Skin of body (tissue), 2 donors: ENCODE measurements around the gene SLC26A2. TPM values are rescaled to one million over a fixed set of nuclear protein-coding genes. Genes with fewer than 3 reads are reported as not detected.
"Not testable (repeated sequence)": the region's sequence is repeated elsewhere in the genome, so short reads cannot be mapped to it uniquely, and the experiment has no call there.

Experiments used
- DNase-seq: peaks from one replicate; lab custom pipeline; 2025; lab: John Stamatoyannopoulos, UW
- total RNA-seq: library from RNA; depleted of rRNA; stranded (reverse); fragments of >200 nt; gene quantifications from one replicate; pipeline ENCODE4 v1.2.3, GENCODE V29; 2014

SLC26A2 gene
- total RNA-seq, 1 donor from 2014 or later, result 17.6 TPM

- no peak for DNase-seq
Observed at GRCh38 chr5:149936700-149937091, 23.9 kb upstream of the SLC26A2 start.

- DNase-seq, result no peak
Observed at GRCh38 chr5:149937610-149938009, 22.9 kb upstream of the SLC26A2 start.

GRCh38 chr5:149938279-149938678 lies 22.3 kb upstream of the SLC26A2 start:
- DNase-seq, result no peak

- no peak for DNase-seq
Observed at GRCh38 chr5:149938791-149939358, 21.7 kb upstream of the SLC26A2 start.

GRCh38 chr5:149939546-149939945 lies 21.0 kb upstream of the SLC26A2 start:
- DNase-seq, result no peak

GRCh38 chr5:149940077-149940574 lies 20.4 kb upstream of the SLC26A2 start:
- no peak for DNase-seq

GRCh38 chr5:149940941-149941644 lies 19.5 kb upstream of the SLC26A2 start:
- no peak for DNase-seq

GRCh38 chr5:149941795-149942194 lies 18.8 kb upstream of the SLC26A2 start:
- DNase-seq, result no peak

GRCh38 chr5:149942199-149942598 lies 18.4 kb upstream of the SLC26A2 start:
- no peak for DNase-seq

GRCh38 chr5:149942741-149943169 lies 17.8 kb upstream of the SLC26A2 start:
- DNase-seq, result not testable (repeated sequence)

GRCh38 chr5:149943177-149943949 lies 17.2 kb upstream of the SLC26A2 start:
- not testable (repeated sequence) for DNase-seq

GRCh38 chr5:149944666-149945065 lies 15.9 kb upstream of the SLC26A2 start, which contains the start of gene PDE6A:
Gene PDE6A (minus strand): TSS chr5:149944793. CDS start chr5:149944673, 120 bp downstream.
- no peak for DNase-seq

GRCh38 chr5:149946118-149946517 lies 14.4 kb upstream of the SLC26A2 start:
- no peak for DNase-seq

GRCh38 chr5:149948993-149949392 lies 11.6 kb upstream of the SLC26A2 start:
- DNase-seq, result no peak

GRCh38 chr5:149951138-149951749 lies 9.3 kb upstream of the SLC26A2 start:
- no peak for DNase-seq

- no peak for DNase-seq
Observed at GRCh38 chr5:149953436-149954121, 7.0 kb upstream of the SLC26A2 start.

GRCh38 chr5:149954798-149955197 lies 5.8 kb upstream of the SLC26A2 start:
- no peak for DNase-seq

GRCh38 chr5:149956685-149957084 lies 3.9 kb upstream of the SLC26A2 start:
- no peak for DNase-seq

- DNase-seq, result no peak
Observed at GRCh38 chr5:149957855-149958254, 2.7 kb upstream of the SLC26A2 start.

- DNase-seq, result peak; percentile 14
Observed at GRCh38 chr5:149959406-149960236, 937 bp upstream of the SLC26A2 start.
